H9 (cell line): Measurements from ENCODE around the gene OTUB2. TPM values are rescaled to one million over a fixed set of nuclear protein-coding genes. Genes with fewer than 3 reads are reported as not detected.

Experiments
- DNase-seq: peaks from one replicate; pipeline ENCODE4 v3.0.0-alpha.2; 2017
- H2AFZ ChIP-seq: one replicate; pipeline ENCODE4 v1.6.1; 2013; ENCODE audit warnings: mild to moderate bottlenecking, low read length, control low read depth, moderate library complexity
- H2AK5ac ChIP-seq: 2 replicates; pipeline ENCODE4 v1.6.1; 2013; ENCODE audit warnings: low read length, control low read depth, mixed read lengths; ENCODE audit not compliant: insufficient read length
- H2BK120ac ChIP-seq: one replicate; pipeline ENCODE4 v1.6.1; 2013; ENCODE audit warnings: low read depth, mild to moderate bottlenecking, low read length, control low read depth, inconsistent platforms; ENCODE audit not compliant: poor library complexity, severe bottlenecking
- H2BK12ac ChIP-seq: 2 replicates; pipeline ENCODE4 v1.6.1; 2013; ENCODE audit warnings: low read length, control low read depth, mixed read lengths, low read depth; ENCODE audit not compliant: insufficient read length
- H2BK15ac ChIP-seq: 2 replicates; pipeline ENCODE4 v1.6.1; 2013; ENCODE audit warnings: low read depth, low read length, control low read depth
- H2BK20ac ChIP-seq: one replicate; pipeline ENCODE4 v1.6.1; 2013; ENCODE audit warnings: low read depth, mild to moderate bottlenecking, low read length, control low read depth, inconsistent platforms; ENCODE audit not compliant: poor library complexity, severe bottlenecking
- H2BK5ac ChIP-seq: 2 replicates; pipeline ENCODE4 v1.6.1; 2013; ENCODE audit warnings: low read length, control low read depth, mixed read lengths; ENCODE audit not compliant: insufficient read length
- H3K14ac ChIP-seq: 2 replicates; pipeline ENCODE4 v1.6.1; 2013; ENCODE audit warnings: low read length, control low read depth; ENCODE audit not compliant: insufficient read depth
- H3K18ac ChIP-seq: 2 replicates; pipeline ENCODE4 v1.6.1; 2013; ENCODE audit warnings: low read depth, mild to moderate bottlenecking, mixed read lengths, low read length, control low read depth; ENCODE audit not compliant: insufficient read length
- H3K23ac ChIP-seq: 2 replicates; pipeline ENCODE4 v1.6.1; 2013; ENCODE audit warnings: low read length, control low read depth, mixed read lengths, low read depth; ENCODE audit not compliant: insufficient read length
- H3K23me2 ChIP-seq: 2 replicates; pipeline ENCODE4 v1.6.1; 2013; ENCODE audit warnings: low read depth, mild to moderate bottlenecking, mixed read lengths, low read length, control low read depth; ENCODE audit not compliant: insufficient read length, poor library complexity, severe bottlenecking
- H3K27ac ChIP-seq: 2 replicates; pipeline ENCODE4 v1.5.1; 2013; ENCODE audit warnings: low read length, control low read depth, mixed read lengths, low read depth; ENCODE audit not compliant: insufficient read length
- H3K27me3 ChIP-seq: 2 replicates; pipeline ENCODE4 v1.6.1; 2013; ENCODE audit warnings: low read length, control low read depth, inconsistent platforms; ENCODE audit not compliant: insufficient read depth
- H3K4ac ChIP-seq: 2 replicates; pipeline ENCODE4 v1.6.1; 2013; ENCODE audit warnings: low read depth, mild to moderate bottlenecking, control low read depth, inconsistent platforms, low read length, moderate library complexity
- H3K4me1 ChIP-seq: 2 replicates; pipeline ENCODE4 v1.6.1; 2013; ENCODE audit warnings: low read length, control low read depth, inconsistent platforms; ENCODE audit not compliant: insufficient read depth
- H3K4me2 ChIP-seq: 2 replicates; pipeline ENCODE4 v1.6.1; 2013; ENCODE audit warnings: low read length, control low read depth, mixed read lengths; ENCODE audit not compliant: insufficient read length, insufficient read depth
- H3K56ac ChIP-seq: 2 replicates; pipeline ENCODE4 v1.6.1; 2013; ENCODE audit warnings: low read depth, mild to moderate bottlenecking, mixed read lengths, low read length, control low read depth; ENCODE audit not compliant: insufficient read length
- H3K79me1 ChIP-seq: 2 replicates; pipeline ENCODE4 v1.6.1; 2013; ENCODE audit warnings: low read depth, mild to moderate bottlenecking, moderate library complexity, low read length, control low read depth, inconsistent platforms; ENCODE audit not compliant: insufficient read depth, poor library complexity, severe bottlenecking
- H3K79me2 ChIP-seq: 2 replicates; pipeline ENCODE4 v1.6.1; 2013; ENCODE audit warnings: low read length, control low read depth, inconsistent platforms; ENCODE audit not compliant: insufficient read depth
- H3K9ac ChIP-seq: 2 replicates; pipeline ENCODE4 v1.6.1; 2013; ENCODE audit warnings: low read length, control low read depth, mixed read lengths; ENCODE audit not compliant: insufficient read length; ENCODE audit errors: extremely low read depth
- H3K9me3 ChIP-seq: one replicate; pipeline ENCODE4 v1.6.1; 2013; ENCODE audit warnings: low read depth, low read length, inconsistent platforms; ENCODE audit not compliant: control insufficient read depth
- H3T11ph ChIP-seq: one replicate; pipeline ENCODE4 v1.6.1; 2013; ENCODE audit warnings: mild to moderate bottlenecking, low read length, control low read depth, inconsistent platforms
- H4K20me1 ChIP-seq: one replicate; pipeline ENCODE4 v1.6.1; 2013; ENCODE audit not compliant: control insufficient read depth, insufficient read length, insufficient read depth
- H4K5ac ChIP-seq: 2 replicates; pipeline ENCODE4 v1.6.1; 2013; ENCODE audit warnings: low read depth, mild to moderate bottlenecking, mixed read lengths, low read length, control low read depth; ENCODE audit not compliant: insufficient read length
- H4K8ac ChIP-seq: replicated peaks from 2 replicates; pipeline ENCODE4 v1.6.1; 2013; ENCODE audit warnings: low read length, control low read depth, mixed read lengths, low read depth; ENCODE audit not compliant: insufficient read length
- H4K91ac ChIP-seq: 2 replicates; pipeline ENCODE4 v1.6.1; 2013; ENCODE audit warnings: low read depth, mild to moderate bottlenecking, moderate library complexity, mixed read lengths, low read length, control low read depth; ENCODE audit not compliant: insufficient read length
- H3K27ac Mint-ChIP-seq, 3 experiments: 2 replicates in 2 of 3; 3 replicates in 1 of 3; pipeline ENCODE4 v1.8.0; 2020 to 2021; ENCODE audit warnings: mixed read lengths in 3 of 3, mild to moderate bottlenecking in 1 of 3, moderate library complexity in 1 of 3
- H3K27me3 Mint-ChIP-seq: 2 replicates; pipeline ENCODE4 v1.8.0; 2021; ENCODE audit warnings: low read depth, mild to moderate bottlenecking, moderate library complexity, mixed read lengths
- H3K36me3 Mint-ChIP-seq, 3 experiments: 2 replicates in 2 of 3; 3 replicates in 1 of 3; pipeline ENCODE4 v1.8.0; 2020 to 2021; ENCODE audit warnings: low read depth in 3 of 3, mixed read lengths in 3 of 3; ENCODE audit not compliant: insufficient read depth in 1 of 3
- H3K4me1 Mint-ChIP-seq, 2 experiments: 2 replicates each; pipeline ENCODE4 v1.8.0; 2020; ENCODE audit warnings: mixed read lengths in 2 of 2
- H3K4me3 Mint-ChIP-seq, 2 experiments: 2 replicates in 1 of 2; 3 replicates in 1 of 2; pipeline ENCODE4 v1.8.0; 2020 to 2021; ENCODE audit warnings: mild to moderate bottlenecking in 2 of 2, mixed read lengths in 2 of 2, moderate library complexity in 1 of 2
- H3K9me3 Mint-ChIP-seq, 2 experiments: 2 replicates in 1 of 2; 3 replicates in 1 of 2; pipeline ENCODE4 v1.8.0; 2020; ENCODE audit warnings: mild to moderate bottlenecking in 2 of 2, mixed read lengths in 2 of 2, moderate library complexity in 1 of 2
- WGBS: extraction: QIAGEN DNeasy Blood & Tissue Kit; methylation state at CpG from one replicate; pipeline ENCODE4 v1.1.7; 2013; ENCODE audit warnings: missing lambda C conversion rate, low lambda C conversion rate, mixed read lengths; ENCODE audit not compliant: insufficient read length; ENCODE audit errors: extremely low coverage; 5-methylcytosine and 5-hydroxymethylcytosine counted together
- total RNA-seq: library from RNA; stranded (reverse); gene quantifications from 2 replicates; pipeline ENCODE4 v1.2.1, GENCODE V29; 2021
- TF ChIP-seq, protein P1 (sequence below): fragments of 200-600 bp; sonication (generic); conservative IDR thresholded peaks from 3 replicates; pipeline ENCODE4 v1.8.0; 2021; ENCODE audit warnings: antibody characterized with exemption, mild to moderate bottlenecking

Gene OTUB2
- total RNA-seq, 1 experiment from 2014 or later, result 3.6 TPM

DNA sequence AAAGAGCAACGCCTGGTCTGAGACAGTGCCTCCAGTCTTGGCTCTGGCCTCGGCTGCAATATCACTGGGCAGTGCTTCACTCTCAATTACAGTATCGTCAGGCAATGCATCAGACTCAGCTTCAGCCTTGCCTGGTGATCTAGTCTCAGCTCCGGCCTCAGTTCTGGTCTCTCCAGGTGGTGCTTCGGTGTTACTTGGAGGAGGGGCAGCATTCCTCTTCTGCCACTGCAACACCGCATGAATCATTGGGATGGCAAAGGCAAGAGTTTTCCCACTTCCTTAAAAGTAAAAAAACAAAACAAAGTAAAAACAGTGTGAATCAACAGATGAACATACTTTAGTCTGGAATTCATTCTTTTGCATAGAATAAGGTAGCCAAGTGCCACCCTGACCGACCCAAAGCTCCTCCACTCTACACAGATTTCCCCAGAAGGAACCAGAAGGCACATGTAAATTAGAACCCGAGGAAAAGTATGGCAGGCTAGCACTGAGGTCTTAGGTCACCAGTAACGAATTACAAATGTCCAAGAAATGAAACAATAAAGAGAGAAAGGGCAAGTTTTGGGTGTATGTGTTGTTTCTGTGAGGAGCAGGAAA is 36.3 kb downstream of the OTUB2 start:
- Mint-ChIP-seq H3K27me3 (no peaks in the 10 kb centered on the region), H3K36me3 (peaks cover 29 to 49% (median 49%) of the 10 kb centered on the region in 3 experiments; a peak in 6 of 7 replicates), H3K4me1 (peaks cover 37 to 42% of the 10 kb centered on the region in 2 experiments), H3K9me3 (peaks cover 0 to 3% of the 10 kb centered on the region in 2 experiments; a peak in 3 of 5 replicates), H3K4me3 (no peak overlapping the region), H3K27ac (peak overlapping the region in 2 of 3 experiments; percentile 23 to 28; a peak in 2 of 7 replicates)
- H3K9ac ChIP-seq, result no peak overlapping the region
- H3K4me2 ChIP-seq, result no peak overlapping the region
- H3K79me1 ChIP-seq, result peaks cover 7% of the 10 kb centered on the region
- no peak overlapping the region for H3K56ac ChIP-seq
- no CpG with 5 or more reads among the region's 9 CpGs for WGBS
- no peak overlapping the region for H3K27ac ChIP-seq
- H3K14ac ChIP-seq, result no peak overlapping the region; the same call in 1 of the 2 replicates
- no peak overlapping the region for H3K23ac ChIP-seq
- no peak overlapping the region for H3K18ac ChIP-seq
- no peak overlapping the region for H2BK15ac ChIP-seq
- H3K9me3 ChIP-seq, result no peaks in the 10 kb centered on the region
- no peak overlapping the region for H2BK5ac ChIP-seq
- H2AFZ ChIP-seq, result no peak overlapping the region
- H2AK5ac ChIP-seq, result no peak overlapping the region
- H2BK20ac ChIP-seq, result no peak overlapping the region
- TF ChIP-seq, protein P1, sequence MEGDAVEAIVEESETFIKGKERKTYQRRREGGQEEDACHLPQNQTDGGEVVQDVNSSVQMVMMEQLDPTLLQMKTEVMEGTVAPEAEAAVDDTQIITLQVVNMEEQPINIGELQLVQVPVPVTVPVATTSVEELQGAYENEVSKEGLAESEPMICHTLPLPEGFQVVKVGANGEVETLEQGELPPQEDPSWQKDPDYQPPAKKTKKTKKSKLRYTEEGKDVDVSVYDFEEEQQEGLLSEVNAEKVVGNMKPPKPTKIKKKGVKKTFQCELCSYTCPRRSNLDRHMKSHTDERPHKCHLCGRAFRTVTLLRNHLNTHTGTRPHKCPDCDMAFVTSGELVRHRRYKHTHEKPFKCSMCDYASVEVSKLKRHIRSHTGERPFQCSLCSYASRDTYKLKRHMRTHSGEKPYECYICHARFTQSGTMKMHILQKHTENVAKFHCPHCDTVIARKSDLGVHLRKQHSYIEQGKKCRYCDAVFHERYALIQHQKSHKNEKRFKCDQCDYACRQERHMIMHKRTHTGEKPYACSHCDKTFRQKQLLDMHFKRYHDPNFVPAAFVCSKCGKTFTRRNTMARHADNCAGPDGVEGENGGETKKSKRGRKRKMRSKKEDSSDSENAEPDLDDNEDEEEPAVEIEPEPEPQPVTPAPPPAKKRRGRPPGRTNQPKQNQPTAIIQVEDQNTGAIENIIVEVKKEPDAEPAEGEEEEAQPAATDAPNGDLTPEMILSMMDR, result no peak
- H4K8ac ChIP-seq, result no peak overlapping the region
- peaks cover 6% of the 10 kb centered on the region; the same call in 1 of the 2 replicates for H3K79me2 ChIP-seq
- no peak overlapping the region for H2BK12ac ChIP-seq
- no peak overlapping the region for H4K91ac ChIP-seq
- no peak for DNase-seq
- no peaks in the 10 kb centered on the region for H4K20me1 ChIP-seq
- H3T11ph ChIP-seq, result no peak overlapping the region
- no peaks in the 10 kb centered on the region for H3K27me3 ChIP-seq
- no peak overlapping the region for H2BK120ac ChIP-seq
- H3K4me1 ChIP-seq, result peaks cover 5% of the 10 kb centered on the region; the same call in 1 of the 2 replicates
- H4K5ac ChIP-seq, result no peak overlapping the region
- H3K4ac ChIP-seq, result no peak overlapping the region
- no peaks in the 10 kb centered on the region for H3K23me2 ChIP-seq
